ENCODE results near the gene MAP3K2. TPM values are rescaled to one million over a fixed set of nuclear protein-coding genes. Genes with fewer than 3 reads are reported as not detected.

Gene MAP3K2
- total and polyA plus RNA-seq, 4 donors = 17.7 to 51.0 (median 35.0) TPM

DNA sequence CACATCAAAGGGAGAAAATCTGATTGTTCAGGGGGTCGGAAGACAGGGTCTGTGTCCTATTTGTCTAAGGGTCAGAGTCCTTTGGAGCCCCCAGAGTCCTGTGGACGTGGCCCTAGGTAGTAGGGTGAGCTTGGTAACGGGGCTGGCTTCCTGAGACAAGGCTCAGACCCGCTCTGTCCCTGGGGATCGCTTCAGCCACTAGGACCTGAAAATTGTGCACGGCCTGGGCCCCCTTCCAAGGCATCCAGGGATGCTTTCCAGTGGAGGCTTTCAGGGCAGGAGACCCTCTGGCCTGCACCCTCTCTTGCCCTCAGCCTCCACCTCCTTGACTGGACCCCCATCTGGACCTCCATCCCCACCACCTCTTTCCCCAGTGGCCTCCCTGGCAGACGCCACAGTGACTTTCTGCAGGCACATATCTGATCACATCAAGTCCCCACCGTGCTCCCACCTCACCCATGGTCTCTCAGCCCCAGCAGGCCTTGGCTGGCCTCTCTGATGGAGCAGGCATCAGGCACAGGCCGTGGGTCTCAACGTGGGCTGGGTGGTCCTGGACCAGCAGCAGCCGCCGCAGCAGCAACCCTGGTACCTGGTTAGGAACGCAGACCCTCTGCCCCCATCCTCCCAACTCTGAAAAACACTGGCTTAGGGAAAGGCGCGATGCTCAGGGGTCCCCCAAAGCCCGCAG, 34.2 kb upstream of the MAP3K2 start:
- Histone ChIP-seq H3K4me3 (ENCODE audit: low read depth, low read length) (no peak overlapping the region), H3K27me3 (ENCODE audit: control insufficient read depth, insufficient read depth, low read length) (peaks cover 27% of the 10 kb centered on the region)
- DNase-seq (ENCODE audit: low read depth in 4 of 6, low spot score in 6 of 6) = no peak

GRCh38 chr2:127421116-127421800, 33.5 kb upstream of the MAP3K2 start:
- Histone ChIP-seq H3K27ac (ENCODE audit: low read depth, low read length) (no peak overlapping the region), H3K4me1 (ENCODE audit: control insufficient read depth, insufficient read depth, low read length) (peaks cover 14% of the 10 kb centered on the region), H3K27me3 (ENCODE audit: control insufficient read depth, insufficient read depth, low read length) (peaks cover 33% of the 10 kb centered on the region), H3K36me3 (ENCODE audit: control insufficient read depth, insufficient read depth, low read length) (peaks cover 2% of the 10 kb centered on the region), H3K4me3 (ENCODE audit: low read depth, low read length) (no peak overlapping the region), H3K9me3 (ENCODE audit: control insufficient read depth, insufficient read depth, low read length) (no peaks in the 10 kb centered on the region)
- 85% methylated on average over 11 of the region's 15 CpGs for WGBS (ENCODE audit: insufficient coverage)
- no peak for DNase-seq (ENCODE audit: low read depth in 4 of 6, low spot score in 6 of 6)

More for the DNA sequence above, 34.2 kb upstream of the MAP3K2 start:
- Histone ChIP-seq H3K4me1 (ENCODE audit: control insufficient read depth, insufficient read depth, low read length) (peaks cover 10% of the 10 kb centered on the region), H3K9me3 (ENCODE audit: control insufficient read depth, insufficient read depth, low read length) (no peaks in the 10 kb centered on the region), H3K27ac (ENCODE audit: low read depth, low read length) (no peak overlapping the region), H3K36me3 (ENCODE audit: control insufficient read depth, insufficient read depth, low read length) (peaks cover 2% of the 10 kb centered on the region)
- 58% methylated on average over 13 of the region's 16 CpGs for WGBS (ENCODE audit: insufficient coverage)

- Histone ChIP-seq H3K4me1 (ENCODE audit: control insufficient read depth, insufficient read depth, low read length) (peaks cover 24% of the 10 kb centered on the region), H3K36me3 (ENCODE audit: control insufficient read depth, insufficient read depth, low read length) (no peaks in the 10 kb centered on the region), H3K27ac (ENCODE audit: low read depth, low read length) (no peak overlapping the region), H3K27me3 (ENCODE audit: control insufficient read depth, insufficient read depth, low read length) (peaks cover 42% of the 10 kb centered on the region), H3K4me3 (ENCODE audit: low read depth, low read length) (no peak overlapping the region), H3K9me3 (ENCODE audit: control insufficient read depth, insufficient read depth, low read length) (no peaks in the 10 kb centered on the region)
- DNase-seq (ENCODE audit: low read depth in 4 of 6, low spot score in 6 of 6) = no peak
- 44% methylated on average over 6 of the region's 8 CpGs for whole genome bisulfite sequencing (ENCODE audit: insufficient coverage)
Measured at GRCh38 chr2:127420039-127420864, 32.5 kb upstream of the MAP3K2 start.

GRCh38 chr2:127419448-127420038, 31.8 kb upstream of the MAP3K2 start:
- Histone ChIP-seq H3K4me1 (ENCODE audit: control insufficient read depth, insufficient read depth, low read length) (peaks cover 28% of the 10 kb centered on the region), H3K36me3 (ENCODE audit: control insufficient read depth, insufficient read depth, low read length) (no peaks in the 10 kb centered on the region), H3K27ac (ENCODE audit: low read depth, low read length) (no peak overlapping the region), H3K27me3 (ENCODE audit: control insufficient read depth, insufficient read depth, low read length) (peaks cover 46% of the 10 kb centered on the region), H3K4me3 (ENCODE audit: low read depth, low read length) (no peak overlapping the region), H3K9me3 (ENCODE audit: control insufficient read depth, insufficient read depth, low read length) (no peaks in the 10 kb centered on the region)
- DNase-seq (ENCODE audit: low read depth in 4 of 6, low spot score in 6 of 6) = no peak
- WGBS (ENCODE audit: insufficient coverage) = 85% methylated on average over 14 of the region's 15 CpGs

DNA sequence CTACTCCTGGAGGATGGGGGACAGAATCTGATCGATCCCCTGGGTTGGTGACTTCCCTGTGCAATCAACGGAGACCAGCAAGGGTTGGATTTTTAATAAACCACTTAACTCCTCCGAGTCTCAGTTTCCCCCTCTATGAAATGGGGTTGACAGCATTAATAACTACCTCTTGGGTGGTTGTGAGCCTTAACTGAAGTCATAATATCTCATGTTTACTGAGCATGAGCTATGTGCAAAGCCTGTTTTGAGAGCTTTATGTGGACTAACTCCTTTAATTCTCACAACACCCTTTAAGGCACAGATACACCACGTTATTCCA, 31.3 kb upstream of the MAP3K2 start:
- peaks cover 46% of the 10 kb centered on the region for H3K27me3 ChIP-seq (ENCODE audit: control insufficient read depth, insufficient read depth, low read length)
- no peaks in the 10 kb centered on the region for H3K9me3 ChIP-seq (ENCODE audit: control insufficient read depth, insufficient read depth, low read length)
- H3K4me1 ChIP-seq (ENCODE audit: control insufficient read depth, insufficient read depth, low read length) = peaks cover 28% of the 10 kb centered on the region
- no peak overlapping the region for H3K27ac ChIP-seq (ENCODE audit: low read depth, low read length)
- WGBS (ENCODE audit: insufficient coverage) = 100% methylated on average over 1 of the region's 4 CpGs
- DNase-seq (ENCODE audit: low read depth in 4 of 6, low spot score in 6 of 6) = no peak
- H3K4me3 ChIP-seq (ENCODE audit: low read depth, low read length) = no peak overlapping the region
- no peaks in the 10 kb centered on the region for H3K36me3 ChIP-seq (ENCODE audit: control insufficient read depth, insufficient read depth, low read length)

GRCh38 chr2:127418300-127419111, 30.7 kb upstream of the MAP3K2 start, which contains the start of gene PROC:
Gene PROC, plus strand, starts transcription at chr2:127418427. Its CDS starts 1,516 bp downstream, at chr2:127419943.
- peaks cover 41% of the 10 kb centered on the region for H3K27me3 ChIP-seq (ENCODE audit: control insufficient read depth, insufficient read depth, low read length)

GRCh38 chr2:127417406-127417805, 29.6 kb upstream of the MAP3K2 start:
- Histone ChIP-seq H3K9me3 (ENCODE audit: control insufficient read depth, insufficient read depth, low read length) (no peaks in the 10 kb centered on the region), H3K4me1 (ENCODE audit: control insufficient read depth, insufficient read depth, low read length) (peaks cover 21% of the 10 kb centered on the region), H3K27ac (ENCODE audit: low read depth, low read length) (no peak overlapping the region), H3K36me3 (ENCODE audit: control insufficient read depth, insufficient read depth, low read length) (no peaks in the 10 kb centered on the region), H3K4me3 (ENCODE audit: low read depth, low read length) (no peak overlapping the region), H3K27me3 (ENCODE audit: control insufficient read depth, insufficient read depth, low read length) (peaks cover 30% of the 10 kb centered on the region)
- WGBS (ENCODE audit: insufficient coverage) = 84% methylated on average over 8 of the region's 8 CpGs
- no peak for DNase-seq (ENCODE audit: low read depth in 4 of 6, low spot score in 6 of 6)

More at GRCh38 chr2:127418300-127419111, 30.7 kb upstream of the MAP3K2 start, which contains the start of gene PROC:
- Histone ChIP-seq H3K4me1 (ENCODE audit: control insufficient read depth, insufficient read depth, low read length) (peaks cover 26% of the 10 kb centered on the region), H3K36me3 (ENCODE audit: control insufficient read depth, insufficient read depth, low read length) (no peaks in the 10 kb centered on the region), H3K9me3 (ENCODE audit: control insufficient read depth, insufficient read depth, low read length) (no peaks in the 10 kb centered on the region), H3K4me3 (ENCODE audit: low read depth, low read length) (no peak within 1 kb of the TSS), H3K27ac (ENCODE audit: low read depth, low read length) (no peak within 1 kb of the TSS)
- 90% methylated on average over 15 of the region's 16 CpGs for WGBS (ENCODE audit: insufficient coverage)
- no peak for DNase-seq (ENCODE audit: low read depth in 4 of 6, low spot score in 6 of 6)

DNA sequence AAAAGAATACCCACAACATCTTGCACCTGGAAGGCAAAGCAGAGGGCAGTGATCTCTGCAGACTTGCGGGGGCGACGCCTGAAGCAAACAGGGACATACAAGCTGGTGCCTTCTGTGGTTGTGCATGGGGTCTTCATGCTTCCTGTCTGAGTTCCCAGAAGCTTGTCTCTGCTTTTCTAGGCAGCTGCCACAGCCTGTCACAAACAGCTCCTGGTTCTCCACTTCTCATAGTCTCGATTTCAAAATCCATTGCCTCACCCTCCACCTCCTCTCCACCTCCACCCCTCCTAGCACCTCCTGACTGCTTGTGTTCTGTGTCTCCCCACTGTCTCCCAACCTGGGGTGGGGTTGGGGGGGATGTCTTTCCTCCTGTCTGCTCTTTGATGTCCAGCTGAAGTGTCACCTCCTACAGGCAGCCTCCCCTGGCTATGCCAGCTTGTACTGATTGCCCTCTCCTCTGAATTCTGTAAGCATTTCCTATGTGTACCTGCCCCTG, 28.8 kb upstream of the MAP3K2 start:
- Histone ChIP-seq H3K36me3 (ENCODE audit: control insufficient read depth, insufficient read depth, low read length) (no peaks in the 10 kb centered on the region), H3K9me3 (ENCODE audit: control insufficient read depth, insufficient read depth, low read length) (no peaks in the 10 kb centered on the region), H3K4me1 (ENCODE audit: control insufficient read depth, insufficient read depth, low read length) (peaks cover 18% of the 10 kb centered on the region), H3K27me3 (ENCODE audit: control insufficient read depth, insufficient read depth, low read length) (peaks cover 21% of the 10 kb centered on the region), H3K4me3 (ENCODE audit: low read depth, low read length) (peak overlapping the region; percentile 25), H3K27ac (ENCODE audit: low read depth, low read length) (no peak overlapping the region)
- DNase-seq (ENCODE audit: low read depth in 4 of 6, low spot score in 6 of 6) = peak in 1 of 6 donors; percentile 6
- 49% methylated on average over 3 of the region's 4 CpGs for WGBS (ENCODE audit: insufficient coverage)

Measured in spinal cord (tissue), 10 donors.